Measurements from ENCODE around the gene TTC22.

TTC22 gene

GRCh38 chr1:54758678-54759348 is 42.3 kb downstream of the TTC22 start:
- TF ChIP-seq CTCF (IDR thresholded peaks at IDR 0.05; ENCODE audit: low read depth, low read length), result no peak
- no peak overlapping the region for H3K4me3 ChIP-seq (ENCODE audit: low read depth, low read length)

GRCh38 chr1:54757833-54758232 is 43.3 kb downstream of the TTC22 start:
- TF ChIP-seq CTCF (IDR thresholded peaks at IDR 0.05; ENCODE audit: low read depth, low read length), result no peak

GRCh38 chr1:54754486-54755285 is 46.4 kb downstream of the TTC22 start:
- H3K4me3 ChIP-seq (ENCODE audit: low read depth, low read length), result no peak overlapping the region
- no peak for TF ChIP-seq CTCF (IDR thresholded peaks at IDR 0.05; ENCODE audit: low read depth, low read length)

More at GRCh38 chr1:54757833-54758232, 43.3 kb downstream of the TTC22 start:
- no peak overlapping the region for H3K4me3 ChIP-seq (ENCODE audit: low read depth, low read length)

GRCh38 chr1:54754045-54754444 is 47.1 kb downstream of the TTC22 start:
- no peak overlapping the region for H3K4me3 ChIP-seq (ENCODE audit: low read depth, low read length)
- no peak for TF ChIP-seq CTCF (IDR thresholded peaks at IDR 0.05; ENCODE audit: low read depth, low read length)

- H3K4me3 ChIP-seq (ENCODE audit: low read depth, low read length), result no peak overlapping the region
- no peak for TF ChIP-seq CTCF (IDR thresholded peaks at IDR 0.05; ENCODE audit: low read depth, low read length)
These were observed 49.7 kb downstream of the TTC22 start for GRCh38 chr1:54751426-54751825.

- H3K4me3 ChIP-seq (ENCODE audit: low read depth, low read length), result no peak overlapping the region
- TF ChIP-seq CTCF (IDR thresholded peaks at IDR 0.05; ENCODE audit: low read depth, low read length), result no peak
These were observed 50.5 kb downstream of the TTC22 start for GRCh38 chr1:54750596-54750995.
